IPS-18c (cell line): ENCODE measurements around the gene GON7.
A peak's percentile ranks its signal among the peaks of the same experiment; 100 is the strongest.
"Not testable (repeated sequence)": the region's sequence is repeated elsewhere in the genome, so short reads cannot be mapped to it uniquely, and the experiment has no call there.

Source experiments
- H3K4me3 ChIP-seq: 2 replicates; pipeline ENCODE4 v1.7.0; 2013; ENCODE audit warnings: low read depth, mild to moderate bottlenecking, low read length, moderate library complexity; ENCODE audit not compliant: insufficient read depth
- H3K9me3 ChIP-seq: one replicate; pipeline ENCODE4 v1.6.1; 2013; ENCODE audit warnings: mild to moderate bottlenecking, low read length, moderate library complexity; ENCODE audit not compliant: control insufficient read depth, insufficient read depth

The GON7 gene

DNA sequence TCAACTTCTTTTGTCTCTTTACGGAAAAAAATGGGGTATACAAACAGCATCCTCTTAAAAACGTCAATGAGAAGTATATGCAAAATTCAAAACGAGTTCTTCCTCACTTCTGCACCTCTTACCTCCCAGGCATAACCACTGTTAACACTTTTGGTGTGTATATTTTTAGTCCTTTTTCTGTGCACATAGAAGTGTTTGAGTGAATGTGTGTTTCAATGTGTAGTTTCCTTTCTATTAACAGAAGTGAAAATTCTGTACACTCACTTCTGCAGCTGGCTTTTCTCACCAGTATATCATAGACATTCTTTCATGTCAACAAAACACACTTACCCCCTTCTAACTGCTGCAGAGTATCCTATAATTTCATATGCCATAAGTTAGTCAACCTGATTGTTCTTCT lies 5.6 kb upstream of the GON7 start:
- Histone ChIP-seq H3K4me3 (no peak overlapping the region), H3K9me3 (no peaks in the 10 kb centered on the region)

DNA sequence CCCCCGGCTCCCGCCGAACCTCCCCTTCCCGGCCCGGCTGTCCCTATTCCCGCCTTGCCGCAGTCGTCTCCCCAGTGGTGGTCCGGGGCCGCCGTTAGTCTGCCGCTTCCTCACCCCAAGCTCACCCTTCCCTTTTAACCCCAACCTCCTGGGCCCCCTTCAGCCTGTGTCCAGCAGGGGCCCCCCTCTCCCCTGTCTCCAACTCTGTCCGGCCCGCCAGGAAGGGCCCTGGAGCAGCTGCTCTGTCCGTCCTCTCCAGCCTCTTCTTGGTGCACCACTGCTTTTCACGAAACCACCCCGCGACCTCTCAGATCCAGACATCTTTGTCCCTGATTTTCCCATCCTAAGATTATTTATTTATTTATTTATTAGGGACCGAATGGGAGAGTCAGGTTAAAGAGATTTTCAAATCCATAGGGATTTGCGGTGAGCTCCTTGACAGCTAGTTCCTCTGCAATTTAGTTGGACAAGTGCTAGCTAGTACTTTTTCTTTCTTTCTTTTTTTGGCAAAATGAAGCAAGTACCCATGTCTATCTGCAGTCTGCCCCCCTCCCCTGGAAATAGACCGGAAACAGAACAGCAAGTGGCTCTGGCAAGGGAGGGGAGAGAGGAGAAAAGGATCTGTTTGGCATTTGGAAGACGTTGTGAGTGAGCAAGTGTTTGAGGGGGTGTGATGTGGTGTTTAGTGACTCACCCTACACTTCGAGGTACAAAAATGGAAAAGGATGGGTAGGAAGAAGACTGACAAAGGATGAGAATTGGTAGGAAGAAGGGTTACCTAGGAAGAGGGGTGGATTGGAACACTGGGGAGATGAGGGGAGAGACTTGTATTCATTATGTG lies 823 bp upstream of the GON7 start:
- Histone ChIP-seq H3K4me3 (peak overlapping the region; percentile 87), H3K9me3 (no peaks in the 10 kb centered on the region)

DNA sequence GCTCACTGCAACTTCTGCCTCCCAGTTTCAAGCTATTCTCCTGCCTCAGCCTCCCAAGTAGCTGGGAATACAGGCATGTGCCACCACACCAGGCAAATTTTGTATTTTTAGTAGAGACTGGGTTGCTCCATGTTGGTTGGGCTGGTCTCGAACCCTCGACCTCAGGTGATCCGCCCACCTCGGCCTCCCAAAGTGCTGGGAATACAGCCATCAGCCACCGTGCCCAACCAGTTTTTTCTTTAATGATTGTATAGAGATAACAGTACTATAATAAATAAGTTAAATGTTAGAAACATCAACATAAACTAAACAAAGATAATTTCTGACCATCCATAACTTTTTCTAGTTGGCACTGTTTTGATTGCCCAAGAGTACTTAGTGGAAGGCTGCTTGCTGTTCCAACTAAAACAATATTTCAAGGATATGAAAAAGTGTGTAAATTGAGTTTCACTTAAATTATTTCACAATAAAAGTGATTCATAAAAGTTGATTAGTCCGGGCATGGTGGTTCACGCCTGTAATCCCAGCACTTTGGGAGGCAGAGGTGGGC lies 5.6 kb downstream of the GON7 start:
- no peaks in the 10 kb centered on the region for H3K9me3 ChIP-seq
- no peak overlapping the region for H3K4me3 ChIP-seq

DNA sequence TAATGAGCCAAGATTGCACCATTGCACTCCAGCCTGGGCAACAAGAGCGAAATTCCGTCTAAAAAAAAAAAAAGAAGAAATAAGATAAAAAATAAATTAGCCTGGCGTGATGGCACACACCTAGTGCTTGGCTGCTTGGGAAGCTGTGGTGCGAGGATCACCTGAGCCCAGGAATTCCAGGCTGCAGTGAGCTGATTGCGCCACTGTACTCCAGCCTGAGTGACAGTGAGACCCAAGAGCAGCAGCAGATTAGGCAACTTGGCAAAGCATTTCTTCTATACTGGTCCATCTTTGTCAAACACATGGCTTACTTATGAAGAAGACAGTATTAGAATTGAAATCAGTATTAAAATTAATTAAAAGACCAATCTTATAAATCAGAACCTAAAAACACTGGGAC lies 6.3 kb downstream of the GON7 start:
- Histone ChIP-seq H3K9me3 (no peaks in the 10 kb centered on the region), H3K4me3 (no peak overlapping the region)

DNA sequence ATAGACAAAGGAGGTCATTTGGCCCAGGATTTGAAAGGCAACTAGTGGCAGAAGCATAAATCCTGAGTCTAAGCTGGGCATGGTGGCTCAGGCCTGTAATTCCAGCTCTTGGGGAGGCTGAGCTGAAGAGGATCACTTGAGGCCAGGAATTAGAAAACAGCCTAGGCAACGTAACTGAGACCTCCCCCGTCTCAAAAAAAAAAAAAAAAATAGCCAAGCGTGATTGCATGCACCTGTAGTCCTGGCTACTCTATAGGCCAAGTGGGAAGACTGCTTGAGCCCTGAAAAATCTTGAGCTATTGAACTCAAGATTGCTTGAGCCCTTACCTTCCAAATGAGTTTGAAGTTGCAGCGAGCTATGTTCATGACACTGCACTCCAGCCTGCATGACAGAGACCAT lies 7.8 kb downstream of the GON7 start:
- Histone ChIP-seq H3K4me3 (no peak overlapping the region), H3K9me3 (no peaks in the 10 kb centered on the region)

DNA sequence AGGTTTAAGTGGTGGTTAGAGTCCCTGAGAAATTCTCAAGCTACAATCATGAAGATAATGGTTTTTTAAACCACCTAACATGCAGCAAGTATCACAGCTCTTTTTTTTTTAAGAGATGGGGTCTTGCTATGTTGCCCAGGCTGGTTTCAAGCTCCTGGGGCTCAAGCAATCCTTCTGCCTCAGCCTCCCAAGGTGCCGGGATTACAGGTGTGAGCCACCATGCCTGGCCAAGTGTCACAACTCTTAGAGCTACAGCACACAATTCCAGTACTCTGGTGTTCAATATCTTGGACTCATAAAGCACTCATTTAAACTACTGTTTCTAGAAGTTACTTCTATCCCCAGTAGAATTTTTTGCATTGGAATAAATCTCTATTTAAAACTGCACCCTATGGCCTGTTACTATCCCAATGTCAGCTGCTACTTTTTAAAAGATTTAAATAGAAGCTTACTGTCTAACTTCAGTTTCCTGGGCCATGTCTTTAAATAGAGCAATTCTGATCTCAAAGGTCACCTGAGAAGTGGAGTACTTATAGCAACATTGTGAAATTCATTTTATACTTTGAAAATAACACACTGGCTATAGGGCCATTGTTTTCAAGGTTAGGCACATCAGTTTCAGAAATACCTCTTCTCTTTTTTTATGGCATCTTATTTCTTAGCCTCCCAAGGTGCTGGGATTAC lies 11.4 kb downstream of the GON7 start:
- H3K9me3 ChIP-seq: no peaks in the 10 kb centered on the region
- no peak overlapping the region for H3K4me3 ChIP-seq

DNA sequence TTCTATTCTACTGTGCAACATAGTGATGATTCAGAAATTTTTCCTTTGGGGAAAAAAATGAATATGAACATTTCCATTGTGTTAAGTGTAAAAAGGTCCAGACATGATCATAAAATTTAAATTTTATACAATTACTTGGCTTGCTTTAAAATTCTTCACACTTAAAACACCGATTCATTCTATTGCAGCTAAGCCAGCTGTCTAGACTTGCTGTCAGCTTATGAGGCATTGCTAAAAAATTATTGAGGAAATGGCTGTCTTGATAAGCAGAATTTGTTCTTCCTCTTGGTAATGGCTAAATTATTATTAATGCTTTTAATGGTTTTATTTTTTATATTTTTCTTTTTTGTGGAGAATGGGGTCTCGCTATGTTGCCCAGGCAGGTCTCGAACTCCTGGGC lies 19.9 kb downstream of the GON7 start:
- Histone ChIP-seq H3K9me3 (no peaks in the 10 kb centered on the region), H3K4me3 (no peak overlapping the region)

DNA sequence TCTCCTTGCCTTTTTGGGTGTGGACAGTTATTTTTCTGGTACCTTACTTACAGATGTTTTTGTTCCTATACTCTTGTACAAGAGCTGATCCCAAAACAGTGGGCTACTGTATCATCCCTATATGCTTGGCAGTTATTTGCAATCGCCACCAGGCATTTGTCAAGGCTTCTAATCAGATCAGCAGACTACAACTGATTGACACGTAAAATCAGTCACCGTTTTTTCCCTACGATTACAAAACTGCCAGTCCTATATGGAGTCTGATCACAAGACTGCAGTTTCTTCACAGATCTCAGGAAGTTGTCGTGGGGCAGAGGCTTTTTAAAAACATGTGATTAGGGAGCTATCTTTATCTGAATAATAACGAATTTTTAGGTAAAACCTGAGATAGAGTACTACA lies 20.4 kb downstream of the GON7 start:
- Histone ChIP-seq H3K9me3 (no peaks in the 10 kb centered on the region), H3K4me3 (no peak overlapping the region)

DNA sequence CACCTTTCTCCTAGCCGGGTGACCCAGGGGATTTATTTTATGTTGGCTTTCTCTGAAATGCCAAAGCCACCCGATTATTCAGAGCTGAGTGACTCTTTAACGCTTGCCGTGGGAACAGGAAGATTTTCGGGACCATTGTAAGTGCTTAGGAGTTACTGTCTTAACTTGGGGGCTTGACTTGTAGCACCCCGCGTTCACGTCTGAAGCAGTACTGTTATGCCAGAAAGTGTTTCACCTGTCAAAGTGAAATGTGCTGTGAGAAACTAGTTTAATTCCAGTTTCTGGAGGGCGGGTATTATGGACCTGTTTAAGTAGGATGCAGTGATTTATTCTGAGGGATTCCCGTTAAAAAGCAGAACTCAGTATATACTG lies 21.5 kb downstream of the GON7 start:
- Histone ChIP-seq H3K9me3 (no peaks in the 10 kb centered on the region), H3K4me3 (peak overlapping the region; percentile 98)

DNA sequence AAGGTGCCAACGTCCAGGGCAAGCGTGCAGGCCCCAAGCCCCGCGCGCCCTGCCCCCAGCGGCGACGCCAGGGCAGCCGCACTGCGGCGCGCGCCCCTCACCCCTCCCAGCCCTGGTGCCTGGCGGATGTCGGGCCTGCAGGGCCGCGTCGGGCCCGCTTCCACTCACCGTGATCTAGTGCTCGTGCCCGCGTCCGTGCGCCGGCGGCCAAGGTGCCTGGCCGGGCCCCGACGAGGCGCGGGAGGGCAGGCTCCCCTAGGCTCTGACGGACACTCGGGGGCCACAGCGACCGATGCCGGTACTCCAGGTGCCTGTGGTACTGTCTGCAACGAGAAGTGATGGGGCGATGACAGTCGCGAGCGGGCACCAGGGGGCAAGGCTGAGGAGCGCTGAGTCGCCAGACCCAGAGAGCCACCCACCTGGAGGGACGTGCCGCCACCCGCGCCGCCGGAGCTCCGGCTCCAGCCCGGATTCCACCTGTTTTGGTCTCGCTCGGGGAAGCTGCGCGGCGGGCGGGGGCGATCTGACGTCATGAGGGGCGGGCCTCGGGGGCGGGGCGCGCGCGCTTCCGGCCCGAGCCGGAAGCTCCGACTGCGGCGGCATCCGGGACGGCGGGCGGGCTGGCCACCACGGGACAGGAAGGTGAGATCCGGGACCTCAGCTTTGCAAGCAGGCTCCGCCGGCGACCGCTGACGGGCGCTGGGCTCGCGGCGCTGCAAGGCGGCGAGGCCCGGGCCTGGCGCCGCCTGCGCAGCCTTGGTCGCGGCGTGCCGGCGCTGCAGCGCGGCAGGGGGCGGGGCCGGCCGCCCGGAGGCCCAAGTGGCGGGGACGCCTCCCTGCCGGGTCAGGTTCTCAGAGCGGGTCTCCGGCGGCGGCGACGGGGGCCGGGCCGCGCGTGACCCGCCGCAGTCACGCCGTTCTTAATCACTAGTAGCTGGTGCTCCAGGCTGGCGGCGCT lies 22.2 kb downstream of the GON7 start, which contains the start of the genes LYSET and MOAP1:
Gene LYSET (plus strand): TSS at position 927 of the 958 bp plus-strand sequence. CDS start 89 bp downstream, outside the sequence.
Gene MOAP1 (minus strand): TSS at position 507 of the 958 bp plus-strand sequence. CDS start 655 bp downstream, outside the sequence.
- Histone ChIP-seq H3K9me3 (no peaks in the 10 kb centered on the region), H3K4me3 (peak within 1 kb of the TSS; percentile 98)

DNA sequence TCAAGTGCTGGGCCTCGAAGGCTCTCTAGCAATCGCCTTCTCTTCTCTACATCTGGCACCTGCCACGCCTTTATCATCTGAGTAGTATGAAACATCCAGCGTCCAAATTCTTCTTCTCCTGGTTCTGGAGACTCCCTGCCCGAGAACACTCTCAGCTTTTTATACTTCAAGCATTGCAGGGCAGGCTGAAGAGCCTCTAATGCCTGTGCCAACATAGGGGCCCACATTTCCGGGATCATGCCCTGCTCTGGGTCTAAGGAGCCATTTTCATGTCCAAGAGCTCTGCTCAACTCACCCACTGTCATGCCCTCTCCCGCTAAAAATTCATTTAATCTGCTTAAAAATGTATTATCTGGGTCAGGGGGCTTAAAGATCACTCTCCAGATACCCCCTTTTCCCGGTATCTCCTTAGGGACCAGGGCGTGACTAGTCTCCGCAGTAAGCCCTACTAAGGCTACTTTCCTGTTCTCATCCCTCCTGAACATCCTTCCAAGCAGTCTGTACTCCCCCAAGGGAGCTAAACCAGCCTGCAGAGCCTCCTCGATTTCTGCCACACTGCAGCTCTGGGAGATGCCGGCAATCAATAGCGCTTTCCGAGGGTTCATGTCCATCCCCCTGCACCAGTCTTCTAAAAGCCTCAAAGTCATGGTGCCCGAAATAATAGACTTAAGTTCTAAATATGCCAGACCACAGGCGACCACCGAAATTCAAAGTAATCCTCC lies 23.1 kb downstream of the GON7 start:
- Histone ChIP-seq H3K4me3 (peak overlapping the region; percentile 98), H3K9me3 (no peaks in the 10 kb centered on the region)

DNA sequence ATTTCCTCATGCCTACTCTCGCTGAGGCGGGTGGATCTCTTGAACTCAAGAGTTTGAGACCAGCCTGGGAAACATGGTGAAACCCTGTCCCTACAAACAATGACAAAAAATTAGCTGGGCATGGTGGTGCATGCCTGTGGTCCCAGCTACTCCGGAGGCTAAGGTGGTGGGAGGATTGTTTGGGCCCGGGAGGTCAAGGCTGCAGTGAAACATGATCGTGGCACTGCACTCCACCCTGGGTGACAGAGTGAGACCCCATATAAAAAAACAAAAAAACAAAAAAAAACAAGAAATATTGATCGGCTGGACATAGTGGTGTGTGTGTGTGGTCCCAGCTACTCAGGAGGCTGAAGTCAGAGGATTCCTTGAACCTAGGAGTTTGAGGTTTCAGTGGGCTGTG lies 31.4 kb downstream of the GON7 start:
- Histone ChIP-seq H3K4me3 (no peak overlapping the region), H3K9me3 (no peaks in the 10 kb centered on the region)

DNA sequence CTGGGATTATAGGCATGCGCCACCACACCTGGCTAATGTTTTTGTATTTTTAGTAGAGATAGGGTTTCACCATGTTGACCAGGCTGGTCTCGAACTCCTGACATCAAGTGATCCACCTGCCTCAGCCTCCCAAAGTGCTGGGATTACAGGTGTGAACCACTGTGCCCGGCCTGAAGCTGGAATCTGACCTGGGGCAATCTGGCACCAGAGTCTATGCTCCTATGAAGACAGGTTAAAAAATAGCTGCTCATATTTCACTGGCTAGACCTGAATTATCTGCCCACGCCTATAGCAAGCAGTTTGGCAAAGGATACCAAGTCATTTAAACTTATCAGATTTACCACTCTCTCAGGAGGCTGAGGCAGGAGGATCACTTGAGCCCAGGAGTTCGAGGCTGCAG lies 32.1 kb downstream of the GON7 start:
- H3K4me3 ChIP-seq, H3K9me3 ChIP-seq: not testable (repeated sequence)

DNA sequence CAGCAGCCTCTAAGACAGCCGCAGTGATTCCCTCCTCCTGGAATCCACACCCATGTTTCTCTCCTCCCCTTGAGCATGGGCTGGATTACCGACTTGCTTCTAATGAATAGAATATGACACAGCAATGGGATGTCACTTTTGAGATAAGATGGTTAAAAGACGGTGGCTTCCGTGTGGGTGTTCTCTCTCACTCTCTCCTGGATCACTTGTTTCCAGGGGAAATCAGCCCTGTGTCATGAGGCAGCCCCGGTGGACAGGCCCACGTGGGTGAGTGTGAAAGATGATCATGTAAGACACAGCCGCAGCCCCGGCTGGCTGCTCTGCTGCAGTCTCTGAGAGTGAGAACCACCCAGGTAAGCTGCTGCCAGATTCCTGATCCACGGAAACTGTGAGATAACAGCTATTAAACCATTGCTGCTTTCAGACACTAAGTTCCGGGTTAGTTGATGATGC lies 32.9 kb downstream of the GON7 start:
- no peak overlapping the region for H3K4me3 ChIP-seq
- H3K9me3 ChIP-seq: no peaks in the 10 kb centered on the region

DNA sequence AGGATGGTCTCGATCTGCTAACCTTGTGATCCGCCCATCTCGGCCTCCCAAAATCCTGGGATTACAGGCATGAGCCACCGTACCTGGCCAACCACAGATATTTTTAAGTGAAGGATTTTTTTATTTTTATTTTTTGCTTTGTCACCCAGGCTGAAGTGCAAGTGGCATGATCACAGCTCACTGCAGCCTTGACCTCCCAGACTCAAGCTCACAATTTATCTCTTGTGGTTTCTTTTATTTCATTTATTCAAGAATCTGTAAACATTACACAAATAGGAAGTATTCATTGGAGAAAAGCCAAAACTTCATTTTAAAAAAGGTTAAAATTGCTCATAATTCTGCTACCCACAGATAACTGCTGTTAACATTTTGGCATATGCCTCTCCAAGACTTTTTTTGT lies 35.5 kb downstream of the GON7 start:
- no peak overlapping the region for H3K4me3 ChIP-seq
- H3K9me3 ChIP-seq: no peaks in the 10 kb centered on the region

DNA sequence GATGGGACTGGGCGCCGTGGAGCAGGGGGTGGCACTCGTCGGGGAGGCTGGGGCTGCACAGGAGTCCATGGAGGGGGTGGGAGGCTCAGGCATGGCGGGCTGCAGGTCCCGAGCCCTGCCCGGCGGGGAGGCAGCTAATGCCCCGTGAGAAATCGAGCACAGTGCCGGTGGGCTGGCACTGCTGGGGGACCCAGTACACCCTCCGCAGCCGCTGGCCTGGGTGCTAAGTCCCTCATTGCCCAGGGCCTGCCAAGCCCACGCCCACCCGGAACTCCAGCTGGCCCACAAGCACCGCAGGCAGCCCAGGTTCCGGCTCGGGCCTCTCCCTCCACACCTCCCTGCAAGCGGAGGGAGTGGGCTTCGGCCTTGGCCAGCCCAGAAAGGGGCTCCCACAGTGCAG lies 36.7 kb downstream of the GON7 start:
- not testable (repeated sequence) for H3K9me3 ChIP-seq, H3K4me3 ChIP-seq
